GM21529 (cell line): ENCODE results near the gene TCEANC2.
"Not testable (repeated sequence)": the region's sequence is repeated elsewhere in the genome, so short reads cannot be mapped to it uniquely, and the experiment has no call there.

Experiments
- ATAC-seq: cut with Tn5 transposase; IDR thresholded peaks from one replicate; pipeline ENCODE4 v1.9.1; 2021; ENCODE audit not compliant: unreplicated experiment

Gene TCEANC2

DNA sequence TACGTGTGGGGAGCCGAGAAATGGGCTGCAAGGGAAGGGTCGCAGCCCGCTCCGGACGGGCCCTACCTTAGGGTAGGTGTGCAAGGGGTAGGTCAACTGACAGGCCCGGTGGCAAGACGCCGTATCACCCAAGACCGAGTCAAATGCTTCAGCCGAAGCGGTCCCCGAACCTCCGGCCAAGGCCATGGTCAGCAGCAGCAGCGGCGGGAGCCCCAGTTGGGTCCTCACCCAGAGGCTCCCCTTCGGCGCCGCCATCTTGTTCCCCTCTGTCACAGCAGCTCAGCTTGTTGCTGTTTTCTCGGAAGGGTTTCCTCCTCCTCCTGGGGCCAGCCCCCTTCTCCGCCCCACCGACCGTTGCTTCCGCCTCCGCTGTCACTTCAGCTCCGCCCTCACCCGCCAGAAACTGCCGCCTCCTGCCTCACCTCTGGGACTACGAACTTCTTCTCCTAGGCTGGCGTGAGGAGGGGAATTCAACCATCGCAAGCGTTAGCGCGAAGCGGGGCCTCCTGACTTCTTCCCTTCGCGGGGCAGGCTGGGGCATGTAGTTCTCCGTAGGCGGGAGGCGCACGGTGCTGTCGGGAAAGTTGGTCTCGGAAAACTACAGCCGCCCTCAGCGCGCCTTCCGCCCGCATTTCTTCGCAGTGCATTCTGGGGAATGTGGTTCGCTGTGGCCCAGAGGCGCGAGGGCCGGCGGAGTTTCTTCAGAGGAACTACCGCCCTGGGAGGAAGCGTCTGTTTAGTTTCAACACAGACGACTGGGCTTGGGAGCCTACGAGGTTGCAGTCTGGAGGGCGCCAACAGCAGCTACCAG is at the start of gene TCEANC2, which contains the start of gene TMEM59:
Gene TCEANC2 (plus strand): TSS at position 675 of the 811 bp plus-strand sequence. CDS start 815 bp downstream, outside the sequence.
Gene TMEM59 (minus strand): TSS at position 271 of the 811 bp plus-strand sequence. CDS start 16 bp downstream, at position 255.
- ATAC-seq, result peak; percentile 92

DNA sequence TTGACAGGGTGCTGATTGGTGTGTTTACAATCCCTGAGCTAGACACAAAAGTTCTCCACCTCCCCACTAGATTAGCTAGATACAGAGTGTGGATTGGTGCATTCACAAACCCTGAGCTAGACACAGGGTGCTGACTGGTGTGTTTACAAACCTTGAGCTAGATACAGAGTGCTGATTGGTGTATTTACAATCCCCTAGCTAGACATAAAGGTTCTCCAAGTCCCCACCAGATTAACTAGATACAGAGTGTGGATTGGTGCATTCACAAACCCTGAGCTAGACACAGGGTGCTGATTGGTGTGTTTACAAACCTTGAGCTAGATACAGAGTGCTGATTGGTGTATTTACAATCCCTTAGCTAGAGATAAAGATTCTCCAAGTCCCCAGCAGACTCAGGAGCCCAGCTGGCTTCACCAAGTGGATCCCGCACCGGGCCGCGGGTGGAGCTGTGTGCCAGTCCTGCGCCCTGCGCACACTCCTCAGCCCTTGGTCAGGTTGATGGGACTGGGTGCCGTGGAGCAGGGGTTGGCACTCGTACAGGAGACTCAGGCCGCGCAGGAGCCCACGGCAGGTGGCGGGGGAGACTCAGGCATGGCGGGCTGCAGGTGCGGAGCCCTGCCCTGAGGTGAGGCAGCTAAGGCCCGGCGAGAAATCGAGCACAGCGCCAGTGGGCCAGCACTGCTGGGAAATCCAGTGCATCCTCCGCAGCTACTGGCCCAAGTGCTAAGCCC is 49.5 kb upstream of the TCEANC2 start:
- not testable (repeated sequence) for ATAC-seq

DNA sequence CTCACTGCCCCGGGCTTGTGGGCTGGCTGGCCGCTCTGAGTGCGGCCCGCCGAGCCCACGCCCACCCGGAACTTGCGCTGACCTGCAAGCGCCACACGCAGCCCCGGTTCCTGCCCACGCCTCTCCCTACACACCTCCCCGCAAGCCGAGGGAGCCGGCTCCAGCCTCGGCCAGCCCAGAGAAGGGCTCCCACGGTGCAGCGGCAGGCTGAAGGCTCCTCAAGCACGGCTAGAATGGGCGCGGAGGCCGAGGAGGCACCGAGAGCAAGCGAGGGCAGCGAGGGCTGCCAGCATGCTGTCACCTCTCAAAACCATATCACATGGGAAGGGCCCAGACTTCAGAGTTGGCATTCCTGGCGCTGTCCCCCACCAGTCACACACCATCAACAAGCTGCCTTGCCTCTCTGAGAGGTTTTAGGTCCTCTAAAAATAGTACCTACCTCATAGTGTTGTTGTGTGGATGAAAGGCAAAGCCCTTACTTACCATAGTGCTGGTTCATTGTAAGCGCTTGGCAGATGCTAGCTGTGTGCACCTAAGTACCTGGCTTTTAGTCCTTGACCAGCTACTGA is 48.8 kb upstream of the TCEANC2 start:
- ATAC-seq, result no peak

DNA sequence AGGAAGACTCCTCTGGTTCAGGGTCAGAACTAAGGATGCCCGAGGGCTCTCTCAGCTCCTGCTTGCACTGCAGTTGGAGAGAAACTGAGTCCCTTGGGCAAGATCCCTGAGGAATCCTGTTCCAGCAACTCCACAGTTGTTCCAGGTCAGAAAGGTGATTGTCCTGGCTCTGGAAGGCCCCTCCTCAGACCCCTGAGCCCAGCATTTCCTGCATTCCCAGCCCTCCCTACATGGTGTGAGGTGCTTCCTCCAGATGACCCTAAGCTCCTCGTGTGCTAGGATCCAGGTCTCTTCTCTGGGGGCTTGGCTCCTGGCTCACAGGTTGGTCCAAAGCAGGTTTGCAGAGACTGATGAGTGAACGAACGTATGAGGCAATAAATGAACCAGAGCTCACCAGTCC is 46.9 kb upstream of the TCEANC2 start:
- no peak for ATAC-seq

GRCh38 chr1:54007613-54008012 is 45.8 kb upstream of the TCEANC2 start:
- ATAC-seq, result no peak

GRCh38 chr1:54008876-54009275 is 44.5 kb upstream of the TCEANC2 start:
- no peak for ATAC-seq

DNA sequence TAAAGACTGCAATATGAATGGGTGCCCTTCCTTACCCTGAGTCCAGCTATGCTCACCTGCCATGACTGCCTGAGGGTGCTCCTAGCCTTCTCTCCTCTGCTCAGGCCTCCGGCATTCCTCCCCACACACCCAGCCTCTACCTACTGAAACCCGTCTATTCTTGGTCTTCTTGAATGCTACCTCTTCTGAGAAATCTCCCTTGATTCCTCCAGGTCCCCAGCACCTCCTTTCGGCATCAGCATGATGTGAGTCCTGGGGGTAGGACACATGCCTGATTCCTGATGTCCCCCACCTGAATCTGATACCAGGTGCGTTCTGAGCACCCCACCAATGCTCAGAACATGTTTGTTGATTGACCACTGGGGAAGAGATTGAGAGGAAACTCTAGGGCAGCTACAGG is 44.0 kb upstream of the TCEANC2 start:
- ATAC-seq, result no peak

GRCh38 chr1:54010415-54011117 is 42.8 kb upstream of the TCEANC2 start:
- ATAC-seq, result no peak

DNA sequence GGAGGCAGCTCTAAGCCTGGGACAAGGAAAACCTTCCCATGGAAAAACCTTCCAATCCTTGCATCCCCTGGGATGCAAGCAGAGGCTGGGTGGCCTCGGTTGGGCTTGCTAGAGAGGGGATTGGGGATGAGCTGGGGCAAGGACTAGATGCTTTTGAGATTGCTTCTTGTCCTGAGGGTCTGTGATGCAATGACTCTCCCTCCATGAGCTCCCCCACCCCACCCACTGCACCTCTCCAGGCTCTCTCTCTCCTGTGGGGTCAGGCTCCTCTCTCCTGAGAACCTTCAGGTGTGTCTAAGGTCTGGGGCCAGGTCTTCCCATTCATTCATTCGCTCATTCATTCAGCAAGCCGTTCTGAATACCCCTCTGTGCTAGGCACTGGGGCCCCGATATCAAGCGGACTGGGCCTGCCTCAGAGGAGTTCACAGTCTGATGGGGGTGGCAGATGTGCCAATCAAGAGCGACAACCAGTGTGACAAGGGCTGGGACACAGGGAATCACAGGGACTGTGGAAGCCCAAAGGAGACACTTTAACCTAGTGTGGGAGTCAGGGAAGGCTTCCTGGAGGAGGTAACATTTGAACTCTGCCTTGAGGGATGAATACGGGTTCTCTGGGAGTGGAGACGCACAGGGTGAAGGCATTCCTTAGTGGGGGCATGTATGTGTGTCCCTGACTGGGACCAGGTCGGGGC is 41.9 kb upstream of the TCEANC2 start:
- no peak for ATAC-seq

DNA sequence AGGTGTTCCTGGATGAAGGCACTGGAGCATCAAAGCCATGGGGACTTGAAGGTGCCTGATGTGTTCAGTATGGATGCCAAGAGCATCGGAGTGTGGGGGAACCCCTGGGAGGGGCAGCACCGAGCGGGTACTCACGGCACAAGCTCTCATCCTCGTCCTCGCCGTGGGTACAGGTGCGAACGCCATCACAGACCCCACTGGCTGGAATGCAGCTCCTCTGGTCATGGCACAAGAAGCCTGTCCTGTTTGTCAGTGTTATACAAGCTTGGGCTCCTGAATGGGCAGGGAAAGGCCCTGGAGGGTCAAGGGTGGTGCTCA is 41.4 kb upstream of the TCEANC2 start:
- ATAC-seq, result no peak

GRCh38 chr1:54012863-54013262 is 40.5 kb upstream of the TCEANC2 start:
- no peak for ATAC-seq

DNA sequence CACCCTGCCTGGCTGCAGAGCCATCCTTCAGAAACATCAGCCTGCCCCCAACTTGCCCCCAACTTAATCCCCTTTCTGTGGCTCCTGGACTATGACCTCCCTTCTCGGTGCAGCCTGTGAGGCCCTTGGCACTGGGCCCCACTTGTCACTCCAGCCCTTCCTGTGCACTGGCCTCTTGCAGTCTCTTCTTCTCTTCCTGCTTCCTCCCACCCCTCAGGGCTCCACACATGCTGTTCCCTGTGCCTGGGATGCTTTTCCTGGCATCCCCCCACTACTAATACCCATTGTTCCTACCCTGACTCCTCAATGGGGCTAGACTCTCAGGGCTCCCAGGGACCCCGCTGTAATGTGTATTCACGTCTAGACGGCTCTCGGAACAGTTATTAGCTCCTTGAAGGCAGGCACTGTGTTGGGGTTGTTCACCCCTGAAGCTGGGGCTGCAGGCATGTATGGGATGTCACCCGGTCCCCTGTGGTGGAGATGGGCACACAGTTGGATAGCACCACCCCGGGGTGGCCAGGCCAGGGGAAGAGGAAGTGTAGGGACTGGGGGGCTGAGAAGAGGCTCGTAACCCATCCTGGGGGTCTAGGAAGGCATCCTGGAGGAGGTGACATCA is 39.9 kb upstream of the TCEANC2 start:
- ATAC-seq, result no peak

DNA sequence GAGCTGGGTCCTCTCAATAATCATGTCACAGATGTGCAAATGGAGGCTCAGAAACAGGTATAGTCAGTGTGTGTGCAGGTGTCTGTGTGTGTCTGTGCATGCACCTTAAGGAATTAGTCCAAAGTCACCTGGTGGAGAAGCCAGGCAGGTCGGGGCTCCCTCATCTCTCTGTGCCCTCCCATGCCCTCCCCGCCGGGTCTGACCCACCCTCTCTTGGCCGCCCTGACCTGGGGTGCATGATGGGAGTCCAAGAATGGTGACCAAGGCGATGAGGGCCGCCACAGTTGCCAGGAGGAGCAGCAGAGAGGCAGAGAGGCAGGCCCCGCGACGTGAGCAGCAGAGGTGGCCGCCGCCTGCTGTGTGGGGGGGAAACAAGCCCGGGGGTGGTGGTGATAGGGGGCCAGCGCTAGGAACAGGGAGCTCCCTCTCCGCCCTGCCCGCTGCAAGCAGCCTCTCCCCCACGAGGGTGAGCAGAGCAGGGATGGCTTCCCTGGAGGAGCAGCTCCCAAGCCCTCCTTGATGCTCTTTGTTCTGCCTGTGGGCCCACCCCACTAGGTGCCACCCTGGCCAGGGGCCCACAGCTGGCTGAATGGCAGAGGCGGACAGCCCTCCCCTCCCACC is 39.3 kb upstream of the TCEANC2 start:
- no peak for ATAC-seq

- ATAC-seq, result no peak
Measured at GRCh38 chr1:54016343-54017282, 36.8 kb upstream of the TCEANC2 start.

DNA sequence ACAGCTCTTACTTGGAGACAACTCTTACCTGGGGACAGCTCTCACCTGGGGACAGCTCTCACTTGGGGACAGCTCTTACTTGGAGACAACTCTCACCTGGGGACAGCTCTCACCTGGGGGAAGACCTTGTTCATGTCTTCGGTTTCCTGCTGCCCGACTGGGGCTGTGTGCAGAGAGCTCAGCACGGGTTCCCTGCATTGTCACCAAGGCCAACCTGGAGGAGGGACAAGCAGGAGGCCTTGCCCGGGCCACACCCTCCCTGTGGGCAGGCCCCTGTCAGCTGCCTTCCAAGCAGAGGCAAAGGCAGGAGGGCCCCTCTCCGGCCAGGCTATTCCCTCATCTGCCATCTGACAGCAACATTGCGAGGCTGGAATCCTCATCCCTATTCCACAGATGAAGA is 35.4 kb upstream of the TCEANC2 start, which contains the start of gene LDLRAD1:
Gene LDLRAD1 (minus strand): TSS at position 208 of the 400 bp plus-strand sequence. CDS start 74 bp downstream, at position 134.
- no peak for ATAC-seq

GRCh38 chr1:54018635-54019034 is 34.8 kb upstream of the TCEANC2 start:
- ATAC-seq, result no peak

- not testable (repeated sequence) for ATAC-seq
Measured at GRCh38 chr1:54019562-54020176, 33.7 kb upstream of the TCEANC2 start.

DNA sequence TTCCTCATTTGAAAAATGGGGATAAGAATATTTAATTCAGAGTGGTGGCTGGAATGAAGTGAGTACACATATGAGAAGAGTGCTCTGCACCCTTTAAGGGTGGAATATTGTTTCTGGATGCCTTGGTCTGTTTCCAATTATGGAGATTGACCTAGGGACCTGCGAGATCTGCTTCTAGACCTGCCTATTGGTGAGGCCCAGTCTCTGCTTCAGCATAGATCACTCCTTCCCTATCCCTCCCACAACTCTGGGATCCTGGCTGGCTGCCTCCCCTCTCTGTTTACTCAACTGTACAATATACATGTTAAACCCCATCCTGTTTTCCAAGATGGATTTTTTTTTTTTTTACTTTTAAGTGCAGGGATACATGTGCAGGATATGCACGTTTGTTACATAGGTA is 29.1 kb upstream of the TCEANC2 start:
- no peak for ATAC-seq
